H1 (cell line): ENCODE measurements around the gene TXNDC2. TPM values are rescaled to one million over a fixed set of nuclear protein-coding genes. Genes with fewer than 3 reads are reported as not detected.

Experiments used
- CTCF ChIA-PET: fragments of 300-600 bp; sonication (Branson Sonifier 250); formaldehyde crosslinking; loops from one replicate; lab custom pipeline; 2021; ENCODE audit not compliant: partially characterized antibody; lab: Charles Lee
- POLR2A ChIA-PET: fragments of 300-600 bp; sonication (Branson Sonifier 250); formaldehyde crosslinking; loops from one replicate; lab custom pipeline; 2021; ENCODE audit warnings: inconsistent platforms; ENCODE audit not compliant: partially characterized antibody; lab: Charles Lee
- DNase-seq, 2 experiments: peaks; one replicate each; pipeline versions ENCODE4 v3.0.0 to v3.0.0-alpha.2; 2010 to 2022; ENCODE audit warnings: low spot score in 2 of 2, low read depth in 1 of 2, mixed read lengths in 1 of 2
- FAIRE-seq: peaks from 2 replicates; lab custom pipeline; 2011; peaks lifted over from hg19 to GRCh38; lab: Jason Lieb, UNC
- H2AFZ ChIP-seq: 2 replicates; pipeline ENCODE4 v1.8.1; 2012; ENCODE audit warnings: low read length, inconsistent platforms
- H2AK5ac ChIP-seq: 2 replicates; pipeline ENCODE4 v1.6.1; 2013; ENCODE audit warnings: low read depth, low read length
- H2BK120ac ChIP-seq: replicated peaks from 2 replicates; pipeline ENCODE3; 2013; ENCODE audit warnings: low read depth, low read length, inconsistent platforms
- H2BK12ac ChIP-seq: 2 replicates; pipeline ENCODE4 v1.6.1; 2013; ENCODE audit warnings: low read depth, low read length
- H2BK15ac ChIP-seq: 2 replicates; pipeline ENCODE4 v1.6.1; 2013; ENCODE audit warnings: low read length
- H2BK20ac ChIP-seq: 2 replicates; pipeline ENCODE4 v1.6.1; 2013; ENCODE audit warnings: low read length
- H2BK5ac ChIP-seq: 2 replicates; pipeline ENCODE4 v1.6.1; 2013; ENCODE audit warnings: low read depth, low read length
- H3K14ac ChIP-seq: 2 replicates; pipeline ENCODE4 v1.6.1; 2013; ENCODE audit warnings: inconsistent platforms; ENCODE audit not compliant: insufficient read length
- H3K18ac ChIP-seq: 2 replicates; pipeline ENCODE4 v1.6.1; 2013; ENCODE audit warnings: low read length; ENCODE audit errors: extremely low read depth
- H3K23ac ChIP-seq: 2 replicates; pipeline ENCODE4 v1.6.1; 2013; ENCODE audit warnings: inconsistent platforms; ENCODE audit not compliant: insufficient read length
- H3K23me2 ChIP-seq: 2 replicates; pipeline ENCODE4 v1.6.1; 2013; ENCODE audit warnings: low read depth, low read length
- H3K27ac ChIP-seq: 2 replicates; pipeline ENCODE4 v1.6.1; 2011; ENCODE audit warnings: low read depth, low read length, inconsistent platforms
- H3K27me3 ChIP-seq, 4 experiments: replicated peaks in 1 of 4; 1 replicate in 1 of 4; 2 replicates in 3 of 4; pipeline versions ENCODE4 v1.6.1 to v1.8.1; 2011 to 2013; ENCODE audit warnings: low read length in 3 of 4, mild to moderate bottlenecking in 3 of 4, inconsistent platforms in 2 of 4, mixed read lengths in 2 of 4, moderate library complexity in 1 of 4; ENCODE audit not compliant: control insufficient read depth in 3 of 4, insufficient read depth in 3 of 4; ENCODE audit errors: extremely low read depth in 1 of 4
- H3K36me3 ChIP-seq, 4 experiments: 2 replicates each; pipeline versions ENCODE4 v1.6.1 to v1.8.1; 2011 to 2013; ENCODE audit warnings: mild to moderate bottlenecking in 4 of 4, low read length in 3 of 4, moderate library complexity in 2 of 4, control low read depth in 1 of 4, inconsistent platforms in 1 of 4; ENCODE audit not compliant: insufficient read depth in 4 of 4, control insufficient read depth in 2 of 4
- H3K4ac ChIP-seq: replicated peaks from 2 replicates; pipeline ENCODE3; 2013; ENCODE audit warnings: low read length, low read depth, mixed read lengths, inconsistent platforms; ENCODE audit not compliant: insufficient read length
- H3K4me1 ChIP-seq, 4 experiments: replicated peaks in 1 of 4; 1 replicate in 1 of 4; 2 replicates in 3 of 4; pipeline versions ENCODE4 v1.6.1 to v1.8.1; 2011 to 2013; ENCODE audit warnings: low read length in 3 of 4, inconsistent platforms in 2 of 4, mixed read lengths in 1 of 4; ENCODE audit not compliant: insufficient read depth in 4 of 4, control insufficient read depth in 3 of 4
- H3K4me2 ChIP-seq, 2 experiments: 2 replicates each; pipeline versions ENCODE4 v1.6.1 to v1.8.1; 2011 to 2013; ENCODE audit warnings: low read depth in 2 of 2, low read length in 2 of 2, control low read depth in 1 of 2, inconsistent platforms in 1 of 2, mild to moderate bottlenecking in 1 of 2; ENCODE audit not compliant: insufficient read depth in 1 of 2
- H3K4me3 ChIP-seq, 4 experiments: fragments of 200-600, 300-600 bp in 1 of 4; sonication (generic), shearing (Covaris generic), sonication (Bioruptor Twin) in 1 of 4; 2 replicates each; pipeline versions ENCODE4 v1.5.1 to v1.8.1; 2011 to 2016; ENCODE audit warnings: low read length in 4 of 4, low read depth in 3 of 4, control low read depth in 2 of 4, inconsistent platforms in 2 of 4, mild to moderate bottlenecking in 2 of 4, mixed read lengths in 1 of 4, moderate library complexity in 1 of 4; ENCODE audit not compliant: insufficient read depth in 2 of 4; ENCODE audit errors: extremely low read depth in 1 of 4
- H3K56ac ChIP-seq: replicated peaks from 2 replicates; pipeline ENCODE3; 2013; ENCODE audit warnings: low read depth, mild to moderate bottlenecking, mixed read lengths, low read length, inconsistent platforms; ENCODE audit not compliant: insufficient read length
- H3K79me1 ChIP-seq: 2 replicates; pipeline ENCODE4 v1.6.1; 2013; ENCODE audit warnings: low read depth, low read length, control low read depth
- H3K79me2 ChIP-seq, 2 experiments: 2 replicates each; pipeline versions ENCODE4 v1.6.1 to v1.8.1; 2012 to 2013; ENCODE audit warnings: low read length in 2 of 2, mild to moderate bottlenecking in 2 of 2, inconsistent platforms in 1 of 2; ENCODE audit not compliant: insufficient read depth in 2 of 2, control insufficient read depth in 1 of 2
- H3K9ac ChIP-seq, 4 experiments: replicated peaks in 1 of 4; 1 replicate in 1 of 4; 2 replicates in 3 of 4; pipeline versions ENCODE4 v1.6.1 to v1.8.1; 2011 to 2013; ENCODE audit warnings: low read depth in 3 of 4, low read length in 3 of 4, control low read depth in 2 of 4, mild to moderate bottlenecking in 2 of 4, moderate library complexity in 2 of 4, inconsistent platforms in 1 of 4; ENCODE audit errors: extremely low read depth in 1 of 4
- H3K9me3 ChIP-seq, 2 experiments: 2 replicates each; pipeline versions ENCODE4 v1.6.1 to v1.8.1; 2012 to 2013; ENCODE audit warnings: mild to moderate bottlenecking in 2 of 2, moderate library complexity in 2 of 2, control low read depth in 1 of 2, inconsistent platforms in 1 of 2, low read depth in 1 of 2, low read length in 1 of 2, mixed read lengths in 1 of 2; ENCODE audit not compliant: insufficient read depth in 2 of 2
- H4K20me1 ChIP-seq, 2 experiments: replicated peaks in 1 of 2; 2 replicates each; pipeline versions ENCODE3 to v1.8.1; 2011 to 2013; ENCODE audit warnings: inconsistent platforms in 2 of 2, low read length in 2 of 2, mild to moderate bottlenecking in 1 of 2; ENCODE audit not compliant: insufficient read depth in 2 of 2, control insufficient read depth in 1 of 2
- H4K5ac ChIP-seq: 2 replicates; pipeline ENCODE4 v1.6.1; 2013; ENCODE audit warnings: low read length, low read depth, mixed read lengths, inconsistent platforms; ENCODE audit not compliant: insufficient read length
- H4K8ac ChIP-seq: 2 replicates; pipeline ENCODE4 v1.8.0; 2013; ENCODE audit warnings: mild to moderate bottlenecking, moderate library complexity, low read length, inconsistent platforms; ENCODE audit not compliant: insufficient read depth; ENCODE audit errors: extremely low read depth
- H4K91ac ChIP-seq: replicated peaks from 2 replicates; pipeline ENCODE3; 2013; ENCODE audit warnings: low read length, mixed read lengths, inconsistent platforms; ENCODE audit not compliant: insufficient read length
- BACH1 ChIP-seq: IDR thresholded peaks from 2 replicates; pipeline ENCODE4 v1.6.1; 2012; ENCODE audit warnings: low read length, improper control_type of control experiment
- CBX5 ChIP-seq: fragments of 300-800, 300-1000 bp; sonication (generic); IDR thresholded peaks from 2 replicates; pipeline ENCODE4 v1.7.1; 2016; ENCODE audit warnings: antibody characterized with exemption, low read length, low read depth
- CHD1 ChIP-seq: IDR thresholded peaks from 2 replicates; pipeline ENCODE4 v1.6.1; 2012; ENCODE audit warnings: low read depth, low read length, improper control_type of control experiment
- CHD2 ChIP-seq: IDR thresholded peaks from 2 replicates; pipeline ENCODE4 v1.6.1; 2012; ENCODE audit warnings: low read length, improper control_type of control experiment
- CREB1 ChIP-seq: IDR thresholded peaks from 2 replicates; pipeline ENCODE4 v1.6.1; 2012; ENCODE audit warnings: inconsistent platforms
- KDM1A ChIP-seq: fragments of 200-600, 300-600 bp; sonication (generic); IDR thresholded peaks from 2 replicates; pipeline ENCODE4 v1.7.1; 2016; ENCODE audit warnings: mild to moderate bottlenecking, low read length, borderline replicate concordance
- KDM5A ChIP-seq: fragments of 200-600 bp; IDR thresholded peaks from 2 replicates; pipeline ENCODE4 v1.7.1; 2012; ENCODE audit warnings: mild to moderate bottlenecking, low read length, inconsistent platforms, mixed read lengths
- RAD21 ChIP-seq, 2 experiments: IDR thresholded peaks in 1 of 2; conservative IDR thresholded peaks in 1 of 2; 2 replicates each; pipeline ENCODE4 v1.6.1; 2011; ENCODE audit warnings: low read depth in 2 of 2, low read length in 2 of 2, improper control_type of control experiment in 1 of 2, inconsistent platforms in 1 of 2, mild to moderate bottlenecking in 1 of 2, moderate library complexity in 1 of 2
- RBBP5 ChIP-seq: IDR thresholded peaks from 2 replicates; pipeline ENCODE4 v1.7.1; 2012; ENCODE audit warnings: low read depth, mild to moderate bottlenecking, inconsistent platforms, low read length, moderate library complexity, borderline replicate concordance
- WGBS, 2 experiments: shearing (Covaris generic) in 1 of 2; methylation state at CpG; one replicate each; pipeline versions ENCODE4 v1.1.6 to v1.1.7; 2013 to 2015; ENCODE audit warnings: low lambda C conversion rate in 2 of 2, mixed read lengths in 2 of 2, inconsistent platforms in 1 of 2, low coverage in 1 of 2, missing lambda C conversion rate in 1 of 2; ENCODE audit not compliant: insufficient replicate concordance in 2 of 2, insufficient coverage in 1 of 2, insufficient read length in 1 of 2; ENCODE audit errors: extremely low coverage in 1 of 2, missing lambda C conversion rate in 1 of 2; 5-methylcytosine and 5-hydroxymethylcytosine counted together
- polyA plus RNA-seq, 7 experiments: library from polyadenylated mRNA; depleted of rRNA in 3 of 7; stranded (reverse) in 5 of 7; unstranded in 2 of 7; fragments of >200 nt in 5 of 7; fragments of 200-250 nt in 2 of 7; gene quantifications; 1 replicate in 5 of 7; 2 replicates in 1 of 7; 4 replicates in 1 of 7; pipeline versions ENCODE4 v1.2.1 to v1.2.3, GENCODE V29; 2011 to 2013; ENCODE audit warnings: missing spikeins in 2 of 7, mixed read lengths in 2 of 7
- total RNA-seq: library from RNA; stranded (reverse); fragmentation: NEBNext Ultra II Directional; extraction: Animal tissue kit (Norgen Biotek cat#: 25700); gene quantifications from 2 replicates; pipeline ENCODE4 v1.2.1, GENCODE V29; 2021

TXNDC2 gene
- total and polyA plus RNA-seq, 2 of the 8 experiments (the other 6 are each of a cell fraction or from before 2014, with no cell fraction given): 0.09 TPM; not detected in 1

DNA sequence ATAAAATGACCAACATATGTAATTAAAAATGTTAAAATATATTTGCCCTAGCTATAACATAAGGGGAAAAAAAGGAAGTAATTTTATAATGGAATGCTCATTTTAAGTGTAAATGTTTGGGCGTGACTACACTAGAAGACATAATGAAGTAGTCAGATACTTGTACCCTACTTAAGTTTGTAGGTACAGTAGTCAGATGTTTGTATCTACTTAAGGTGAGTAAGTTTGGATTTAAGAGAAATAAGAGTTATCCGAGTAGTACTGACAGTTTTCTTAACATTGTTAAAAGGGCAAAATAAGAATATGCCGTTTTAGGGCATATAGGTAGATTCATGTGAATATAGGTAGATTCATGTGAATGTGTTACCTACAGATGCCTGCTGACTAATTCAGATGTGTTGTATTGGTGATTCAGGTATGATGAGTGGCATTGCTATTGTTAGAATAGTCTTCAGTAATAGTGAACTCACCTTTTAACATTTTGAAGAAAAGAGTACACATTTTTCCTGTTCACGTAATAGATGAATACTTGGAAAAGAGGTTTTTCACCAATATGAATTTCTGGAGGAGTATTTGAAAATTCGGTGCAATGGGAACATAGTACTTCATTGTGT lies 43.0 kb downstream of the TXNDC2 start:
- no peak overlapping the region for H2BK12ac ChIP-seq
- H2BK120ac ChIP-seq: no peak overlapping the region
- ChIA-PET CTCF (interaction anchor here (1.4 kb wide), 1 partner anchor 23 kb away, joined by 4 read pairs; no protein-coding TSS in a partner anchor), POLR2A (no interaction called here)
- H2BK5ac ChIP-seq: no peak overlapping the region
- H2AFZ ChIP-seq: no peak overlapping the region
- no peaks in the 10 kb centered on the region; the same call in 1 of the 2 replicates for H3K79me1 ChIP-seq
- no peaks in the 10 kb centered on the region for H3K23me2 ChIP-seq
- H3K14ac ChIP-seq: no peak overlapping the region
- peaks cover 1 to 14% (median 5%) of the 10 kb centered on the region in 4 experiments; a peak in 5 of 7 replicates for H3K4me1 ChIP-seq
- no peak for FAIRE-seq
- peaks cover 5 to 16% of the 10 kb centered on the region in 2 experiments for H4K20me1 ChIP-seq
- H3K4me2 ChIP-seq: no peak overlapping the region
- no peak overlapping the region for H3K27ac ChIP-seq
- H3K56ac ChIP-seq: no peak overlapping the region
- H4K8ac ChIP-seq: no peak overlapping the region
- H4K91ac ChIP-seq: no peak overlapping the region
- no peak overlapping the region for H2BK15ac ChIP-seq
- H3K36me3 ChIP-seq: peaks cover 0 to 12% (median 4%) of the 10 kb centered on the region in 4 experiments; a peak in 3 of 8 replicates
- DNase-seq: no peak
- H2BK20ac ChIP-seq: no peak overlapping the region
- no peaks in the 10 kb centered on the region for H3K9me3 ChIP-seq
- H2AK5ac ChIP-seq: no peak overlapping the region
- H3K23ac ChIP-seq: no peak overlapping the region
- H3K4me3 ChIP-seq: no peak overlapping the region
- H4K5ac ChIP-seq: no peak overlapping the region
- no peak overlapping the region for H3K9ac ChIP-seq
- peaks cover 12 to 97% of the 10 kb centered on the region in 2 experiments for H3K79me2 ChIP-seq
- 80% methylated on average over 5 of the region's 5 CpGs; no CpG with 5 or more reads in 1 of the 2 experiments for WGBS, 2 experiments
- no peak overlapping the region for H3K18ac ChIP-seq
- no peak overlapping the region for H3K4ac ChIP-seq
- no peaks in the 10 kb centered on the region for H3K27me3 ChIP-seq
- no peak for TF ChIP-seq KDM5A
- no peak for TF ChIP-seq CHD1
- TF ChIP-seq RAD21 (IDR thresholded peaks at IDR 0.05 in 1 of 2, conservative IDR thresholded peaks at IDR 0.05 in 1 of 2; ENCODE audit: low read depth in 2 of 2, low read length in 2 of 2): no peak
- no peak for TF ChIP-seq BACH1
- TF ChIP-seq CBX5: no peak
- TF ChIP-seq CHD2: no peak
- TF ChIP-seq RBBP5: no peak
- no peak for TF ChIP-seq KDM1A
- TF ChIP-seq CREB1: no peak
